ENCODE measurements around the gene HPCAL4. TPM values are rescaled to one million over a fixed set of nuclear protein-coding genes. Genes with fewer than 3 reads are reported as not detected.

HPCAL4 gene
- total RNA-seq, 1 donor from 2014 or later = not detected

DNA sequence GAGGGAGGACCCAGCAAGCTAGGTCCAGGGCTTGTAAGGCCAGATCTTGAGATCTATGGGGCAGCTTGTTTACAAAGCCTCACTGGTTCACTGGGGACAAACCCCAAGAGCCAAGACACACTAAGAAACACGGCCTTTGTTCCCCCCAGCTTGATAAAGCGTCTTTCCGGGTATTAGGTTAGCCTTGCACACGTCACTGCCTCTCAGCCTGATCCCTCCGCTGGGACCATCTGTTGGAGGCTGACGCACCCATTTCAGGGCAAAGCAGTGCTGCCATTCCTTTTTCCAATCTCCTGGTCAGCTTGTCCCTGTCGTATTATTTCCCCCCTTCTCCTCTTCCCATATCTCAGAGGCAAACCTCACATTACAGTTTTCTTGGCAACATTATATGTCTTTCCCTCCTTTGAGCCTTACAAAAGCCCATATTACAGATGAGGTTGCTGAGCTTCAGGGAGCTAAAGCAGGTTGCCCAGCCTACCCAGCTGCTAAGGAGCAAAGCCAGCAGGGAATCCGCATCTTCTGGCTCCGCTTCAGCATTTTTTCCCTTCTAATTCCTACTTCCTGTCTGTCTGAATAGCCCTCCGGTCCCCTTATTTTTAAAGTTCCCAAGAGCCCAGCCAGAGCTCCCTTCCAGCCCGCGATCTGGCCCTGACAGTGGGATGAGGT is 55.9 kb downstream of the HPCAL4 start:
- Mint-ChIP-seq H3K9me3 (ENCODE audit: unreplicated experiment) (no peaks in the 10 kb centered on the region), H3K36me3 (ENCODE audit: unreplicated experiment) (no peaks in the 10 kb centered on the region), H3K4me3 (ENCODE audit: unreplicated experiment) (no peak overlapping the region), H3K4me1 (ENCODE audit: unreplicated experiment) (peaks cover 25% of the 10 kb centered on the region), H3K27me3 (ENCODE audit: unreplicated experiment) (peaks cover 21% of the 10 kb centered on the region), H3K27ac (ENCODE audit: unreplicated experiment) (no peak overlapping the region)
- TF ChIP-seq, protein P1, sequence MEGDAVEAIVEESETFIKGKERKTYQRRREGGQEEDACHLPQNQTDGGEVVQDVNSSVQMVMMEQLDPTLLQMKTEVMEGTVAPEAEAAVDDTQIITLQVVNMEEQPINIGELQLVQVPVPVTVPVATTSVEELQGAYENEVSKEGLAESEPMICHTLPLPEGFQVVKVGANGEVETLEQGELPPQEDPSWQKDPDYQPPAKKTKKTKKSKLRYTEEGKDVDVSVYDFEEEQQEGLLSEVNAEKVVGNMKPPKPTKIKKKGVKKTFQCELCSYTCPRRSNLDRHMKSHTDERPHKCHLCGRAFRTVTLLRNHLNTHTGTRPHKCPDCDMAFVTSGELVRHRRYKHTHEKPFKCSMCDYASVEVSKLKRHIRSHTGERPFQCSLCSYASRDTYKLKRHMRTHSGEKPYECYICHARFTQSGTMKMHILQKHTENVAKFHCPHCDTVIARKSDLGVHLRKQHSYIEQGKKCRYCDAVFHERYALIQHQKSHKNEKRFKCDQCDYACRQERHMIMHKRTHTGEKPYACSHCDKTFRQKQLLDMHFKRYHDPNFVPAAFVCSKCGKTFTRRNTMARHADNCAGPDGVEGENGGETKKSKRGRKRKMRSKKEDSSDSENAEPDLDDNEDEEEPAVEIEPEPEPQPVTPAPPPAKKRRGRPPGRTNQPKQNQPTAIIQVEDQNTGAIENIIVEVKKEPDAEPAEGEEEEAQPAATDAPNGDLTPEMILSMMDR (IDR thresholded peaks at IDR 0.05) = no peak
- DNase-seq (ENCODE audit: extremely low spot score, unreplicated experiment) = no peak

DNA sequence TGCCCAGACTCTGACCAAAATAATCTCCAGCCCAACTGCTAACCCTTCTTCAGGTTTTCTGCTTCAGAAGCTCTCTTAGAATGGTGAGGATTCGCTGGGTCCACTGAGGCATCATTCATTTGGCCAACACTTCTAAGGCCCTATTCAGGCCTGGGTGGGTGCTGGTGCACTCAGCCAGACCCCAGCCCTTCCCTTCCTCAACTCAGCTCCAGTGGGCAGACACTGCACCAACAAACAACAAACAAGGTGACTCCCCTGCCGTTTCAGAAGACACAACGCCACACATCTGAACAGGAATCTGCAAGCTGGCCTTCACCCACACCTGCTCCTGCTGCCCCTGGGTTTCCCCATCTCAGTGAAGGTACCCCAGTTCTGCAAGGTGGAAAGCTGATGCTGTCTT is 57.8 kb downstream of the HPCAL4 start:
- peaks cover 24% of the 10 kb centered on the region for H3K27me3 Mint-ChIP-seq (ENCODE audit: unreplicated experiment)
- H3K9me3 Mint-ChIP-seq (ENCODE audit: unreplicated experiment) = no peaks in the 10 kb centered on the region
- DNase-seq (ENCODE audit: extremely low spot score, unreplicated experiment) = no peak
- peak overlapping the region; percentile 57 for H3K4me3 Mint-ChIP-seq (ENCODE audit: unreplicated experiment)
- H3K36me3 Mint-ChIP-seq (ENCODE audit: unreplicated experiment) = peaks cover 1% of the 10 kb centered on the region
- no peak overlapping the region for H3K27ac Mint-ChIP-seq (ENCODE audit: unreplicated experiment)
- H3K4me1 Mint-ChIP-seq (ENCODE audit: unreplicated experiment) = peaks cover 25% of the 10 kb centered on the region
- TF ChIP-seq, protein P1 (IDR thresholded peaks at IDR 0.05) = no peak

DNA sequence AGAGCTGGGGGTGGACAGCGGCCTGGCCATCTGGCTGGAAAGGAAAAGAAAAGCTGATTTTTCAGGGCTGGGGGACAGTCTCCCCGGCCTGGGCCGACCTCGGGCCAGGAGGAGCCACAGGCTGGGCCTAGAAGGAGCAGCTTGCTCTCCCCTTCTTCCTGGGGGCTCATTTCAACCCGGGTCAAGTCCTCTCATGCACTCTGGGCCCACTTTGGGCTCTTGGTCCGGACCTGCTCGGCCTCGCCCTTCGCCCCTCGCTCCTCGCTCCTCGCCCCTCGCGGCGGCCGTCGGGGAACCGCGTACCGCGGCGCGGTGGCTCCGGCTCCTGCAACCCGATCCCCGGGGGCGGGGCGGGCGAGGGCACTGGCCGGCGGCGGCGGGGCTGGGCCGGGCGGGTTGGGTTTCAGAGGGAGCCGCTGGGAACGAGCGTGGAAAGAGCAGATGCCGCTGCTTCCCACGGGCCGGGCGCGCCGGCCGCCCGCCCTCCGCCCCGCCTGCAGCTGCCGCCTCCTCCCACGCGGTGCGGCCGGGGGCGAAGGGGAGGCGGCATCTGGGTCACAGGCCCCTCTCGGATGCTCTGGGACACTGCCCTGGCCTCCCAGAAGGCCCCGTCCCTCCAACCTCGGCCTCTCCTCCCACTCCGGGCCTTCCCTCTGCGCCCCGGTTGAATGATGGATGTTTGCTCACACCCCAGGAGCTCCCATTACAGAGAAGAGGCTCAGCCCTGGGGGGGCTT is 58.4 kb downstream of the HPCAL4 start:
- Mint-ChIP-seq H3K27me3 (ENCODE audit: unreplicated experiment) (peaks cover 24% of the 10 kb centered on the region), H3K9me3 (ENCODE audit: unreplicated experiment) (no peaks in the 10 kb centered on the region), H3K4me3 (ENCODE audit: unreplicated experiment) (peak overlapping the region; percentile 57), H3K27ac (ENCODE audit: unreplicated experiment) (no peak overlapping the region), H3K36me3 (ENCODE audit: unreplicated experiment) (peaks cover 1% of the 10 kb centered on the region), H3K4me1 (ENCODE audit: unreplicated experiment) (peaks cover 25% of the 10 kb centered on the region)
- TF ChIP-seq, protein P1 (IDR thresholded peaks at IDR 0.05) = no peak
- no peak for DNase-seq (ENCODE audit: extremely low spot score, unreplicated experiment)

DNA sequence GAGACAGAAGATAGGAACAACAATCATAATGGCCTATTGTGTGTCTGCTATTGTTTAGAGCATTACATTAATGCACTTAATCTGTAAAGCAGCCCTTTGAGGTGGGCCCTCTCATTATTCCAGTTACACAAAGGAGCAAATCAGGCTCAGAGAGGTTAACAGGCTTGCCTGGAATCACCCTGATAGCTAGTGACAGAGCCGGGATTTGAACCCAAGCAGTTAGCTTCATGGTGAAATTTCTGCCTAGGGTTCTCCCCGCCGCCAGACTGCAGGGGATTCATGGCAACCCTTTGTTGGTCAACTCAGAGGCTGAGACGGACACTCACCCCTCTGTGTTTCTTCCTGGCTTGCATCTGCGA is 58.9 kb downstream of the HPCAL4 start:
- H3K4me3 Mint-ChIP-seq (ENCODE audit: unreplicated experiment) = no peak overlapping the region
- DNase-seq (ENCODE audit: extremely low spot score, unreplicated experiment) = no peak
- peaks cover 24% of the 10 kb centered on the region for H3K27me3 Mint-ChIP-seq (ENCODE audit: unreplicated experiment)
- H3K27ac Mint-ChIP-seq (ENCODE audit: unreplicated experiment) = no peak overlapping the region
- H3K9me3 Mint-ChIP-seq (ENCODE audit: unreplicated experiment) = no peaks in the 10 kb centered on the region
- TF ChIP-seq, protein P1 (IDR thresholded peaks at IDR 0.05) = no peak
- peaks cover 23% of the 10 kb centered on the region for H3K4me1 Mint-ChIP-seq (ENCODE audit: unreplicated experiment)
- peaks cover 1% of the 10 kb centered on the region for H3K36me3 Mint-ChIP-seq (ENCODE audit: unreplicated experiment)
